WTC11 (cell line): ENCODE results near the gene C1orf115. TPM values are rescaled to one million over a fixed set of nuclear protein-coding genes. Genes with fewer than 3 reads are reported as not detected.

Experiments
- ATAC-seq: fragments of 200-7000 bp; cut with Tn5 transposase; 2 replicates; pipeline ENCODE4 v1.10.0; 2021; ENCODE audit warnings: mild to moderate bottlenecking, moderate library complexity
- CTCF ChIA-PET: fragments of 300-600 bp; sonication (Branson Sonifier 250); formaldehyde crosslinking; loops from one replicate; lab custom pipeline; 2021; ENCODE audit warnings: antibody characterized with exemption; lab: Charles Lee
- POLR2A ChIA-PET: fragments of 350-600 bp; sonication (Branson Sonifier 250); formaldehyde crosslinking; loops from one replicate; lab custom pipeline; 2021; ENCODE audit warnings: antibody characterized with exemption; lab: Charles Lee
- DNase-seq: peaks from one replicate; pipeline ENCODE4 v3.0.0; 2021; ENCODE audit warnings: low spot score
- H3K27ac Mint-ChIP-seq: 2 replicates; pipeline ENCODE4 v1.8.0; 2021; ENCODE audit warnings: mixed read lengths
- H3K27me3 Mint-ChIP-seq: 2 replicates; pipeline ENCODE4 v1.8.0; 2021; ENCODE audit warnings: low read depth, mild to moderate bottlenecking, moderate library complexity, mixed read lengths
- H3K36me3 Mint-ChIP-seq: 2 replicates; pipeline ENCODE4 v1.8.0; 2021; ENCODE audit warnings: mixed read lengths
- H3K4me1 Mint-ChIP-seq: 2 replicates; pipeline ENCODE4 v1.8.0; 2022; ENCODE audit warnings: mixed read lengths
- H3K4me3 Mint-ChIP-seq: 2 replicates; pipeline ENCODE4 v1.8.0; 2021; ENCODE audit warnings: mild to moderate bottlenecking, moderate library complexity, mixed read lengths
- H3K9me3 Mint-ChIP-seq: 2 replicates; pipeline ENCODE4 v1.8.0; 2021; ENCODE audit warnings: mixed read lengths
- AFF4 ChIP-seq: sonication (generic); formaldehyde crosslinking; IDR thresholded peaks from 2 replicates; pipeline ENCODE4 v1.8.1; 2023; ENCODE audit warnings: mild to moderate bottlenecking, missing genetic modification reagents, borderline replicate concordance
- AR ChIP-seq: fragments of 250-450 bp; sonication (Bioruptor Pico); IDR thresholded peaks from 2 replicates; pipeline ENCODE4 v1.9.0; 2021; ENCODE audit warnings: mild to moderate bottlenecking
- ATF3 ChIP-seq: sonication (generic); formaldehyde crosslinking; conservative IDR thresholded peaks from 2 replicates; pipeline ENCODE4 v1.8.1; 2022; ENCODE audit warnings: mild to moderate bottlenecking, missing genetic modification reagents
- E2F1 ChIP-seq: sonication (generic); formaldehyde crosslinking; IDR thresholded peaks from 2 replicates; pipeline ENCODE4 v1.8.0; 2022; ENCODE audit warnings: mild to moderate bottlenecking, missing genetic modification reagents
- FOXP4 ChIP-seq: sonication (generic); formaldehyde crosslinking; IDR thresholded peaks from 2 replicates; pipeline ENCODE4 v1.8.0; 2022; ENCODE audit warnings: mild to moderate bottlenecking, missing genetic modification reagents
- GTF2I ChIP-seq: fragments of 250-450 bp; sonication (Bioruptor Pico); conservative IDR thresholded peaks from 2 replicates; pipeline ENCODE4 v1.4.0; 2021; ENCODE audit warnings: mild to moderate bottlenecking
- KAT7 ChIP-seq: sonication (generic); formaldehyde crosslinking; IDR thresholded peaks from 2 replicates; pipeline ENCODE4 v1.8.1; 2023; ENCODE audit warnings: missing genetic modification reagents, mild to moderate bottlenecking, borderline replicate concordance
- MYBL2 ChIP-seq: sonication (generic); formaldehyde crosslinking; IDR thresholded peaks from 2 replicates; pipeline ENCODE4 v1.8.1; 2023; ENCODE audit warnings: mild to moderate bottlenecking, moderate library complexity, missing genetic modification reagents
- TP53 ChIP-seq: sonication (generic); formaldehyde crosslinking; IDR thresholded peaks from 2 replicates; pipeline ENCODE4 v1.8.1; 2023; ENCODE audit warnings: mild to moderate bottlenecking, missing genetic modification reagents
- ZNF416 ChIP-seq: fragments of 250-450 bp; sonication (Bioruptor Pico); IDR thresholded peaks from 2 replicates; pipeline ENCODE4 v1.9.0; 2021; ENCODE audit warnings: mild to moderate bottlenecking, inconsistent platforms
- total RNA-seq: library from RNA; stranded (reverse); gene quantifications from 3 replicates; pipeline ENCODE4 v1.2.3, GENCODE V29; 2021

C1orf115 gene
- total RNA-seq, 1 experiment from 2014 or later: 10.0 TPM

GRCh38 chr1:220705782-220706181 lies 15.6 kb downstream of the C1orf115 start (continued):
- no peak for TF ChIP-seq FOXP4 (CRISPR knock-in tag)
- no peak for TF ChIP-seq ATF3

DNA sequence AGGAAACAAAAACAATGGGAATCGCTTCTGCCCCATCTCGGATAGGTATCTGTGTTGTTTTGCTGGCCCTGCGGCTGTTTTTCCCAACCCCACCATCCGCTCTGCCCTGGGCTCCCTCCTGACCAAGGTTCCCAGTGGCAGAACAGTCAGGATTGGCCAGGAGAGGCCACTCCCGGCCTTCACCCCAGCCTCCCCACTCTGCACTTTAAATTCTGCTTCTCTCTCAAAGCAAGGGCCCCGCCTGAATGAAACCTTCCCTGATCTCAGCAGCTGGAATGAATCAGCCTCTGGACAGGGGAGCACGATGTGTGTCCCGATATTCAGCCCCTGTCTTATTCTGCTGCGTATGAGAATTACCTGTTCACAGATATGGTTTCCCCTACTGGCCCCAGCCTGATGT lies 16.3 kb downstream of the C1orf115 start:
- peak; percentile 14; the same call in 1 of the 2 replicates for ATAC-seq
- POLR2A ChIA-PET: interaction anchor here (1.1 kb wide), 1 partner anchor 17 kb away, joined by 9 read pairs; no protein-coding TSS in a partner anchor

More for the DNA sequence above, 16.3 kb downstream of the C1orf115 start:
- H3K9me3 Mint-ChIP-seq: no peaks in the 10 kb centered on the region
- TF ChIP-seq AFF4 (CRISPR knock-in tag) (no peak), TP53 (CRISPR knock-in tag) (no peak), E2F1 (CRISPR knock-in tag) (no peak), AR (CRISPR knock-in tag) (no peak), GTF2I (CRISPR knock-in tag) (no peak), KAT7 (no peak), ZNF416 (CRISPR knock-in tag) (no peak), MYBL2 (CRISPR knock-in tag) (no peak)
- H3K27me3 Mint-ChIP-seq: no peaks in the 10 kb centered on the region; the same call in 1 of the 2 replicates
- no peak for DNase-seq
- CTCF ChIA-PET: interaction anchor here (1.6 to 2.1 kb wide), 2 partner anchors 27 to 71 kb away, joined by 4 to 8 read pairs; no protein-coding TSS in a partner anchor
- H3K27ac Mint-ChIP-seq: no peak overlapping the region
- H3K4me1 Mint-ChIP-seq: peaks cover 28% of the 10 kb centered on the region
- no peaks in the 10 kb centered on the region for H3K36me3 Mint-ChIP-seq
- no peak overlapping the region for H3K4me3 Mint-ChIP-seq
